Suprapubic skin (tissue), 4 donors: ENCODE measurements around the gene WDR46. TPM values are rescaled to one million over a fixed set of nuclear protein-coding genes. Genes with fewer than 3 reads are reported as not detected.

Experiments used
- DNase-seq, 2 donors: peaks; one replicate each; pipeline ENCODE4 v3.0.0-alpha.2; 2019; ENCODE audit warnings: low spot score in 2 of 2
- H3K27ac ChIP-seq: fragments of 200-600 bp; sonication (generic); one replicate; pipeline ENCODE4 v1.5.1; 2019
- H3K27me3 ChIP-seq: fragments of 200-600 bp; sonication (generic); one replicate; pipeline ENCODE4 v1.5.1; 2019
- H3K36me3 ChIP-seq: fragments of 200-600 bp; sonication (generic); one replicate; pipeline ENCODE4 v1.5.1; 2019
- H3K4me1 ChIP-seq: fragments of 200-600 bp; sonication (generic); one replicate; pipeline ENCODE4 v1.5.1; 2019
- H3K4me3 ChIP-seq: fragments of 200-600 bp; sonication (generic); one replicate; pipeline ENCODE4 v1.5.1; 2019; ENCODE audit warnings: mild to moderate bottlenecking
- H3K9me3 ChIP-seq: fragments of 200-600 bp; sonication (generic); one replicate; pipeline ENCODE4 v1.5.1; 2019
- EP300 ChIP-seq: sonication (generic); formaldehyde crosslinking; IDR thresholded peaks from one replicate; pipeline ENCODE4 v1.6.1; 2017; ENCODE audit warnings: antibody characterized with exemption
- POLR2A ChIP-seq, 2 donors: fragments of 450-650 bp; IDR thresholded peaks; one replicate each; pipeline ENCODE4 v1.6.1; 2017; ENCODE audit warnings: antibody characterized with exemption in 2 of 2, mild to moderate bottlenecking in 2 of 2, moderate library complexity in 2 of 2
- POLR2AphosphoS5 ChIP-seq, 3 donors: sonication (generic); formaldehyde crosslinking; IDR thresholded peaks; one replicate each; pipeline ENCODE4 v1.6.1; 2017; ENCODE audit warnings: antibody characterized with exemption in 3 of 3
- WGBS: methylation state at CpG from one replicate; pipeline ENCODE4 v1.1.5; 2018; 5-methylcytosine and 5-hydroxymethylcytosine counted together
- total RNA-seq, 4 donors: library from RNA; depleted of rRNA; stranded (reverse); fragments of >200 nt; gene quantifications; one replicate each; pipeline ENCODE4 v1.1.0, GENCODE V29; 2016
- TF ChIP-seq, protein P1 (sequence below), 2 donors: fragments of 200-600 bp in 1 of 2; fragments of 450-650 bp in 1 of 2; sonication (generic) in 1 of 2; IDR thresholded peaks; one replicate each; pipeline ENCODE4 v1.5.1; 2016 to 2019; ENCODE audit warnings: antibody characterized with exemption in 2 of 2, mild to moderate bottlenecking in 1 of 2, moderate library complexity in 1 of 2

The WDR46 gene
- total RNA-seq, 4 donors from 2014 or later = 41.3 to 67.2 (median 50.2) TPM

DNA sequence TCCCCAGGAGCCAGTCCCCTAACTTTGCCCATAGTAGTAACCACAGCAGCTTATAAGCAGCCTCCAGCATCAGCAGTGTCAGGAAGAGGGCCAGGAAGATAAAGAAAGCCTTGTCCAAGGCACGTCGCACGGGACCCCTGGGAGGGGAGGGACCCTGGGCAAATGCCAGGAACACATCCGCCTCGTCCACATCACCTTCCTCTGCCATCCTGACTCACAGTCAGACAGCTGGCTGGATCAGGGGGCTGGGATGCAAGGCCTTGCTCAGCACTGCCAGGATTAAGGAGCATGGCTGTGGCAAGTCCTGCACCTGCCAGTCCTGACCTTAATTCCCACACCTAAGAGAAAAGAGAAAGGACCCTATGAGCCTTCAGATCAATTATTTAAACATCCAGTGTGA, 40.0 kb upstream of the WDR46 start:
- Histone ChIP-seq H3K36me3 (no peaks in the 10 kb centered on the region), H3K9me3 (no peaks in the 10 kb centered on the region), H3K27ac (no peak overlapping the region), H3K4me1 (peaks cover 2% of the 10 kb centered on the region), H3K4me3 (no peak overlapping the region), H3K27me3 (no peaks in the 10 kb centered on the region)
- no peak for DNase-seq
- no CpG with 5 or more reads among the region's 5 CpGs for WGBS
- TF ChIP-seq POLR2AphosphoS5 (IDR thresholded peaks at IDR 0.05) (no peak), EP300 (no peak), POLR2A (IDR thresholded peaks at IDR 0.05) (no peak)
- TF ChIP-seq, protein P1, sequence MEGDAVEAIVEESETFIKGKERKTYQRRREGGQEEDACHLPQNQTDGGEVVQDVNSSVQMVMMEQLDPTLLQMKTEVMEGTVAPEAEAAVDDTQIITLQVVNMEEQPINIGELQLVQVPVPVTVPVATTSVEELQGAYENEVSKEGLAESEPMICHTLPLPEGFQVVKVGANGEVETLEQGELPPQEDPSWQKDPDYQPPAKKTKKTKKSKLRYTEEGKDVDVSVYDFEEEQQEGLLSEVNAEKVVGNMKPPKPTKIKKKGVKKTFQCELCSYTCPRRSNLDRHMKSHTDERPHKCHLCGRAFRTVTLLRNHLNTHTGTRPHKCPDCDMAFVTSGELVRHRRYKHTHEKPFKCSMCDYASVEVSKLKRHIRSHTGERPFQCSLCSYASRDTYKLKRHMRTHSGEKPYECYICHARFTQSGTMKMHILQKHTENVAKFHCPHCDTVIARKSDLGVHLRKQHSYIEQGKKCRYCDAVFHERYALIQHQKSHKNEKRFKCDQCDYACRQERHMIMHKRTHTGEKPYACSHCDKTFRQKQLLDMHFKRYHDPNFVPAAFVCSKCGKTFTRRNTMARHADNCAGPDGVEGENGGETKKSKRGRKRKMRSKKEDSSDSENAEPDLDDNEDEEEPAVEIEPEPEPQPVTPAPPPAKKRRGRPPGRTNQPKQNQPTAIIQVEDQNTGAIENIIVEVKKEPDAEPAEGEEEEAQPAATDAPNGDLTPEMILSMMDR (IDR thresholded peaks at IDR 0.05) = no peak

DNA sequence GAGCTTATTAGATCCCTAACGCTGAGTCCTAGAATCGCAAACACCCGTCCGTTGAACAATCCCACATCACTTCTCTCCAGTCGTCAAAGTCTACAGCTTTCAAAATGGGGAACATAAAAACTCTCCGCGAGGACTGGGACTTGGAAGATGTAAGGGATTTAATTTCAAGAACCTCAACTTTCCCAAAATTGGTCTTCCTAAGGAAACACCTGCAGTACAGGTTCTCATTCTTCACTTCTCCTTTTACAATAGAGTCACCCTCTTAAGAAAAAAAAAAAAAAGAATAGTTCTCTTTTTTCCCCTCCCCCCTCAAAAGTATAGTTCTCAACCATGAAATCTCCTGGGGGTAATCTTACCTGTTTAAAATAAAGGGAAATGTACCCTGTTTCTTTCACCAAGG, 35.1 kb upstream of the WDR46 start:
- Histone ChIP-seq H3K4me1 (peaks cover 42% of the 10 kb centered on the region), H3K27ac (no peak overlapping the region), H3K36me3 (peaks cover 18% of the 10 kb centered on the region), H3K4me3 (peak overlapping the region; percentile 69), H3K27me3 (no peaks in the 10 kb centered on the region), H3K9me3 (no peaks in the 10 kb centered on the region)
- TF ChIP-seq, protein P1 (IDR thresholded peaks at IDR 0.05) = no peak
- TF ChIP-seq POLR2AphosphoS5 (IDR thresholded peaks at IDR 0.05) (no peak), EP300 (no peak), POLR2A (IDR thresholded peaks at IDR 0.05) (no peak)
- DNase-seq = no peak
- WGBS = 31% methylated on average over 7 of the region's 7 CpGs

DNA sequence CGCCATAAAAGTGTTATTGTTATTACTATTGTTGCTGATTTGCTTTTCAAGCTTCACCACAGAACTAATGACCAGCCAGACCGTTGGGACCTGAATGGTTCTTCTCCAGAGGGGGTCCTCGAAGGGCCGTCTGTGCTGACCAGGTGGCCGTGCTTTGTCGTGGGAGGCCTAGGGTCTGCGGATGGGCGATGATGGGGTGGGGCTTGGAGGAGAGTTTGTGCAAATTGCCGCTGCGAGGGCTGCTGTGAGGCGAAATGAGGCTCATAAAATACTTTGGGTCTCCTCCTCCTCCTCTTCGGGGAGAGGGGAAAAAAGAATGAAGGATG, 34.5 kb upstream of the WDR46 start:
- no peak for TF ChIP-seq POLR2AphosphoS5 (IDR thresholded peaks at IDR 0.05)
- TF ChIP-seq, protein P1 (IDR thresholded peaks at IDR 0.05) = no peak
- TF ChIP-seq POLR2A (IDR thresholded peaks at IDR 0.05) = no peak
- TF ChIP-seq EP300 = no peak
- Histone ChIP-seq H3K9me3 (no peaks in the 10 kb centered on the region), H3K36me3 (peaks cover 22% of the 10 kb centered on the region), H3K27ac (peak overlapping the region; percentile 83), H3K4me3 (peak overlapping the region; percentile 69), H3K4me1 (peaks cover 48% of the 10 kb centered on the region), H3K27me3 (no peaks in the 10 kb centered on the region)
- peak in 1 of 2 donors; percentile 76 for DNase-seq
- WGBS = under 1% methylated on average over 11 of the region's 12 CpGs

DNA sequence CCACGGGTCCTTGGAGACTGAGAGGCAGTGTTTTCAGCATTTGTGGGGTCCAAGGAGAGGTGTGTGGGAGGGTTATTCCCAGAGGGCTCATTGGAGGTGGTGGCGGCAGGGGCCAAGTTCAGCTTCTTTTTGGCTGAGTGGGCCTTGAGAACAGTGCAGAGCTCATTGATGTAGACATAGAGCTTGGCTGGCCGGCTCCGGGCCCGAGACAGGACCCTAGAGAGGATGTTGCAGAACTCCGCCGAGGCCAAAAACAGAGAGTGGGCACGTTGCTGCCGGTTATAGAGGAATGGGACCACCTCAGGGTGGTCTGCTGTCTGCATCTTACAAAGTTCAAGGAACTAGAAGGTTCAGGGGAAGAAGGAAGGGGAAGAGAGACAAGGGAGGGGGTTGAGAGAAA, 32.2 kb upstream of the WDR46 start:
- Histone ChIP-seq H3K36me3 (peaks cover 22% of the 10 kb centered on the region), H3K27me3 (no peaks in the 10 kb centered on the region), H3K4me3 (peak overlapping the region; percentile 69), H3K27ac (no peak overlapping the region), H3K9me3 (no peaks in the 10 kb centered on the region), H3K4me1 (peaks cover 61% of the 10 kb centered on the region)
- WGBS = 73% methylated on average over 8 of the region's 9 CpGs
- TF ChIP-seq POLR2A (IDR thresholded peaks at IDR 0.05) (no peak), EP300 (no peak), POLR2AphosphoS5 (IDR thresholded peaks at IDR 0.05) (no peak)
- TF ChIP-seq, protein P1 (IDR thresholded peaks at IDR 0.05) = no peak
- DNase-seq = no peak

DNA sequence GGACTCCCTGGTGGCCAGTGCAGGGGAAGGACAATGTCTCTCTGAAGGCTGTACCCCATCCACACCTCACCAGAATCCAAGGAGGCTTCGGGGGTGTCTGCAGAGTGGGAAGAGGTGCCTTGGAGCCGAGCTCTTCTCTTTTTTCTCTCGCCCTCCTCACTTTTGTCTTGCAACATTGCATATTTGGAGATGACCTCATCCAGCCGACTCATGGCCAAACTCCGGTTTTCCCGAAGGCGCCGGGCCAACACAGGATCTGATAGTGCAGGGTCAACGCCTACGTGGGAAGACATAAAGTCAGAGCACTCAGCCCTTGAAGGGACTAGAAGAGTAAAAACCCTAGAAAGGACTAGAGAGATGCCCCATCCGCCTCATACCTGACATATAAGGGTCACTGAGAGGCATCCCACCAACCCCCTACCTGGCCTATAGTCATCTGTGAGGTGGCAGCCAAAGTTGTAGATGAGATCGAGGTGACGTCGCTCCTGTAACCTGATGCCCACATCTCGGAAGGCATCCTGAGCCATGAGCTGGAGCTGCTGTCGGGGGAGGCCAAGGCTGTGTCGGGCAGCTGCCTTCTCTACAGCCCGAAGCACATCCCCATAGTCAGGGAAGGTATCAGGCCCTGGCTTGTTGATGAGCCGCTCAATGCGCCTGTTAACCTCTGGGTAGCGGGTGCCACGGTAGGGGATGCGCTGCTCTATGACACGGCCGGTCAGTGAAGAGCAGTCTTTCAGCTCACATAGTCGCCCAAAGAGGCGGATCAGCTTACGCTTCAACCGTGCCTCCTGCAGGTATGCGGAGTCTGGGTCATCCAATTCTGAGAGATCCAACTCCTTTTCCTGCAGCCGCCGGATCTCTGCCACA, 31.5 kb upstream of the WDR46 start:
- TF ChIP-seq POLR2AphosphoS5 (IDR thresholded peaks at IDR 0.05) (no peak), EP300 (no peak), POLR2A (IDR thresholded peaks at IDR 0.05) (no peak)
- TF ChIP-seq, protein P1 (IDR thresholded peaks at IDR 0.05) = no peak
- DNase-seq = peak in 1 of 2 donors; percentile 76

More for the DNA sequence above, 31.5 kb upstream of the WDR46 start:
- peaks cover 67% of the 10 kb centered on the region for H3K4me1 ChIP-seq
- no peak overlapping the region for H3K4me3 ChIP-seq
- no peaks in the 10 kb centered on the region for H3K27me3 ChIP-seq
- no peaks in the 10 kb centered on the region for H3K9me3 ChIP-seq
- 47% methylated on average over 15 of the region's 32 CpGs for WGBS
- peaks cover 22% of the 10 kb centered on the region for H3K36me3 ChIP-seq
- peak overlapping the region; percentile 9 for H3K27ac ChIP-seq
